Muscle of back (tissue), 11 donors: ENCODE data around the gene DAAM2. TPM values are rescaled to one million over a fixed set of nuclear protein-coding genes. Genes with fewer than 3 reads are reported as not detected.

Source experiments
- DNase-seq, 3 donors: peaks; one replicate each; pipeline versions ENCODE4 v3.0.0 to v3.0.0-alpha.2; 2013
- polyA plus RNA-seq, 10 donors: library from polyadenylated mRNA; unstranded; fragments of 120-200 nt; gene quantifications; one replicate each; pipeline ENCODE4 v1.2.1, GENCODE V29; 2013; ENCODE audit not compliant: insufficient read length in 10 of 10

Gene DAAM2
- polyA plus RNA-seq, 10 donors: 27.3 to 42.6 (median 33.9) TPM

GRCh38 chr6:39907871-39908575 is 115.8 kb downstream of the DAAM2 start:
- no peak for DNase-seq

DNA sequence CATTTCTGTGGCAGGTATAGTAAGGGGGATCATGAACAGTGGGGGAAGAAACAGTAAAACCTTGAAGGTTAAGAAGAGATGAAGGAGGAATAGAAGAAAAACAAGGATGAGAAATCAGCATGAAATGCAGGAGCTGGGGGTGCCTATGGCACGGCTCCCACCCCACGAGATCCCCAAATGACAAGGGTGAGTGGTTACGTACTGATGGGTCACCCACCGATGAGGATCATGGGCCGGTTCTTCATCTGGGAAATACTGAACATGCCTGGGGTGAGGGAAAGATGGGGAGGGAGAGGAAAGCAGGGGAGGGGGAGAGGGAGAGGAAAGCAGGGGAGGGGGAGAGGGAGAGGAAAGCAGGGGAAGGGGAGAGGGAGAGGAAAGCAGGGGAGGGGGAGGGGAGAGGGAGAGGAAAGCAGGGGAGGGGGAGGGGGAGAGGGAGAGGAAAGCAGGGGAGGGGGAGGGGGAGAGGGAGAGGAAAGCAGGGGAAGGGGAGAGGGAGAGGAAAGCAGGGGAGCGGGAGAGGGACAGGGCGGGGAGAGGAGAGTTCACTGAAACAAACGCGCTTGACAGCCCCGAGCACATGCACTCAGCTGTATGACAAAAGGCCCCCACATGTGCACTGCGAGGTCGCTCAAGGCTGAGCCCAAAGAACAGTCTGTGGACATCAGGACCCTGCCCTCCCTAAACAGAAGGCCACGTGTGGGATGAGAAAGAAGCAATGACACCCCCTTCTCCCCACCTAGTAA is 116.8 kb downstream of the DAAM2 start:
- DNase-seq: no peak

DNA sequence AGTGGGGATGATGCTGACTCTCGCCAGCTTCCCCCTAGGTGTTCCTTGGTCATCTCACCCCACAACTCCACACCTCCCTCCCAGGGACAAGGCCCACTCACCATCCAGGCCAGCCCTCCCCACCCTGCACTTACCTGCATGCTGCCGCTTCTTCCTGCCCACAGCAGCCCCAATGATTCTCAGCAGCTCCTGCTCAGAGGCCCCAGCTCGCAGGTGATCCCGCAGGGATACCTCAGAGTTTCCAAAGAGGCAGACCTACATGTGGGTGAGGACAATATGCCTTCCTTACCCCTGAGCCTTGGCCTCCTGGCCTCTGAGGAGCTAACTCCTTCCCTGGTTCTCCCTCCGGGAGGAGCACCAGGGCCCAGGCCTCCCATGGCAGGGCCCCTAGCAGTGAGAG is 117.5 kb downstream of the DAAM2 start:
- no peak for DNase-seq

GRCh38 chr6:39910164-39910563 is 118.0 kb downstream of the DAAM2 start:
- no peak for DNase-seq

DNA sequence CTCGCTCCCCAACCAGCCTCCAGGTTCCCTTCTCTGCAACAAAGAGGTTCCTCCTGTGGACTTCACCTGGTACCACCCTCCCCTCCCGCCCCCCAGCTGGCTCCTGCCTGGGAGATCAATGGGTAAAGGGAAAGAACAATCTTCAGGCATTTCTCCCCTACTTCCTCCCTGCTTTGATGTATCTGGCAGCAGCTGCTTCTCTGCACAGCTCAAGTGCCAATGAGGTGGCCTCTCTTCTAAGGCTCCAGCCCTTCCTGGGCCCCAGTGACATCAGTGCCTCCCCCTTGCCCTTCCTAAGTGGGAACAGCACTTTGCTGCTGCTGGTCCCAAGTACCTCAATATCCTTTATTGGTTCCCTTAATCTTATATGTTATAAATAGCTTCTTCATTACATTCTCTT is 118.6 kb downstream of the DAAM2 start:
- DNase-seq: no peak

DNA sequence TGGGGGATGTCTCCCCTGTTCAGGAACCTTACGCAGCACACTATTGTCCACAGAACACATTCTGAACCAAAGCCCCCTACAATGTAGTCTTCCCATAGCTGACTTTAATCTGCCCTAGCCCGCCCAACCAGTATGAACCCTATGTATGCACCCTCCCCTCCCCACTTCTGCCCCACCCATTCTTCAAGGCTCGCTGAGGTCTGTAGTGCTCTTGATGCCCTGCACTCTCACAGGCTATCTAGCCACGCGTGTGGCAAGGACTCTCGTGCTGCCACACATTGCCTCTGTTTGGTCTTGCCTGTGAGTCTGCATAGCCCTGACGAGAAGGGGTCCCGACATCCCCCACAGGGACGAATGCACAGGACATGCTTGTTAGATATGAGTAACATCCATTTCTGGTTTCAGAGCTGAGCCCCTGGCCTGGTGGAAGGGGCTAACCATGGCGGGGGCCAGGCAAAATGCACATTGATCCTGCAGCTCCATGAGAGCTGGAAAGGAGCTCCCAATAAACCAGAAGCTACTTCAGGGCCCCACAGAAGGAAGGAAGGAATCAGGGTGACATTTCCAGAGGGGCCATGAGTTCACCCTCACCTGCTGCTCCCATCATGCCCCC is 119.4 kb downstream of the DAAM2 start:
- no peak for DNase-seq

DNA sequence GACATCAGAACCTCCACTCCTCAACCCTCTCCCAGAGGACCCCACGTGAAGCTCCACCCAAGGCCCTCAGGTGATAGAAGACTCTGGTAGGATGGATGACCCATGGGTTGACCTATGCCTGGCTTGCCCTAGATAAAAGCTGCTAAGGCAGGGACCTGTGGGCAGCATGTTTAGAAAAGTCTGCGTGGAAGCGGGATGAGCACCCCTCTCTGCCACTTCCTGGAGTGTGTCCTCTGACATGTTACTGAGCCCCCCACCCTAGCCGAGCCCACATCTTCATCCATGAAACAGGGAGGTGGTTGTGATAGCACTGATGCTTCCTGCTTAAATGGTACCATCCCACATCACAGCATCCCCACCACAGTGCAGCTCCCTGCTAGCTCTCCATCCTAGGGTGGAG is 120.3 kb downstream of the DAAM2 start:
- DNase-seq: no peak

DNA sequence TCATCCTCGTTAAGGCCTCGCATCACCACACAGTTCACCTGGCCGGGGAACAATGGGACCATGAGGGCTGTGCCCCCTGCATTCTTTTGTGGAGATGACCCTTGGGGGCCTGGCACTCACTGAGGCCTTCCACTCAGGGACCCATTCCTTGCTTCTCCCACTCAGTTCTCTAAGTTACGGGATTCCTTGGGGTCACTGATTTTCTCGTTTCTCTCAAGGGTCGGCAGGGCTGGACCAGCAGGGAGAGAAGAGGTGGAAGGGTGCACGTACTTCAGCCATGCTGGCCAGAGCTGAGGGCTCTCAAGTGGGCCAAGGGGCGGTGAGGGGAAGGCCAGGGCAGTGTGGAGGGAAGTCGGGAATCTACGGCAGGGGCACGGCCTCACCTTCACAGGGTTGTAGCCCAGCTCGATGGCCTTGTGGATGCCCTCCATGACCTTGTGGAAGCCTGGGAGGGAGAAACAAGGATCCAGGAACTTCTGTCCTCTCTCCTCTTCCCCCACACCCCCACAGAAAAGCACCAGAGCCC is 121.3 kb downstream of the DAAM2 start:
- no peak for DNase-seq

DNA sequence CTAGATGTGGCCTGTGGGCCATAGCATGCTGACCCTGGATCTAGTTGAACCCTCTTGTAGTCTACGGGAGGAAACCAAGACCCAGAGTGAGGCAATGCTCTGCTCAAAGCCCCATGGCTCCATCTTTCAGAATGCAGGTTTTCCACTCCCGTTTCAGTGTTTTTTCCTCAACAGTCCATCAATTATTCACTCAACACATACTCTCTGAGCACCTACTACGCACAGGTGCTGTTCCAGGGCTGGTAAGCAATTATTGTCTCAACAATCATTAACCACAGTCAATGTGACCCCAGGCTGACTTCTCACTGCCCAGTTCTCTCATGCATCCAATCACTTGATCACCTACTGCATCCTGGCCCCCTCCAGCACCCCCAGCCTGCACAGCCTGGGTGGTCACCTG is 122.1 kb downstream of the DAAM2 start:
- no peak for DNase-seq

DNA sequence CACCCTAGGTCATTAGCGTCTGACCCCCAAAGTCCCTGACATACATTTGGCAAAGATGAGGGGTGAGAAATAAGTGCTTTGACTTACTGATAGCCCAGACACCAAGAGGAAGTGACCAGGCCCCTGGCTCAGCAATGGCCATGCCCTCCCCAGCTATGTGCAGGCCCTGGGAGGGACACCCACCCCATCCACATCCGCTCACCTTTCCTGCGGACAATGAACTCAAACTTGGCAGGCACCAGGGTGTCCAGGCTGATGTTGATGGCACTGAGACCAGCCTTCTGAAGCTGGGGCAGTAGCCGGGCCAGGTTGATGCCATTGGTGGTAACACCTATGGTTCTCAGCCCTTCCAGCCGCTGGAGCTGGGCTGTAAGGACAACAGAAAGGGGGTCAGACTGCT is 123.7 kb downstream of the DAAM2 start:
- no peak for DNase-seq

- DNase-seq: no peak
Observed at GRCh38 chr6:39917329-39917728, 125.2 kb downstream of the DAAM2 start.

- no peak for DNase-seq
Observed at GRCh38 chr6:39917981-39918380, 125.8 kb downstream of the DAAM2 start.

DNA sequence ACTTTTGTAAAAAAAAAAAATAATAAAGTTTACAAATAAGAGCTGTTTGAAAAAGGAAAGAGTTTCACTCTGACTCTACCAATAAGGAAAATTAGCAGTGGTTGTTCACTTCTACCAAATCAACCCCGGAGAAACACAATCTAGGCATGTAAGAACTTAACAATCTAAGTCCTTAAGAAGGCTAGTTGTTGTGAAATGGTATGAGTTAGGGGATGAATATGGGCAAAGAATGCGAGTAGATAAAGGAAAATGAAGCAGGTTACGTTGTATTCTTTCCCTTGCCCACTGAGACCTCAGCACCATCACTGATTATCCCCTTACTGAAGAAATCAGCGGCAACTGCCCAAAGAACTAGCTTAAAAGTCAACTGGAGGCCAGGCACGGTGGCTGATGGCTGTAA is 126.7 kb downstream of the DAAM2 start:
- no peak for DNase-seq

DNA sequence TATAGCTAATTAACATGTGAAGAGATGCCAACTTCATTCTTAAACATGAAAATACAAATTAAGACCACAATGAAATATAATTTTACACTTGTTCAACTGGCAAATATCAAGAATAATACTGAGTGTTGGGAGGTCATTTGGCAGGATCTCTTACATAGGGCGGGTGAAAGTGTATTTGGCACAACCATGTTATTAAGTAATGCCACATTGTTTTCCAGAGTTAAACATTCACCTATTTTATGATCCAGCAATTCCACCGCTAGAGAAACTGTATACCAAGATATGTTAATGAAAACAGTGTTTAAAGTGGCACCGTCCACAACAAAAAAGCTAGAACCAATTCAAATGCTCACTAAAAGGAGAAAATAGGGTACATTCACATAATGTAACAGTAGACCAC is 128.0 kb downstream of the DAAM2 start:
- DNase-seq: no peak

GRCh38 chr6:39922821-39923220 is 130.6 kb downstream of the DAAM2 start:
- DNase-seq: no peak

DNA sequence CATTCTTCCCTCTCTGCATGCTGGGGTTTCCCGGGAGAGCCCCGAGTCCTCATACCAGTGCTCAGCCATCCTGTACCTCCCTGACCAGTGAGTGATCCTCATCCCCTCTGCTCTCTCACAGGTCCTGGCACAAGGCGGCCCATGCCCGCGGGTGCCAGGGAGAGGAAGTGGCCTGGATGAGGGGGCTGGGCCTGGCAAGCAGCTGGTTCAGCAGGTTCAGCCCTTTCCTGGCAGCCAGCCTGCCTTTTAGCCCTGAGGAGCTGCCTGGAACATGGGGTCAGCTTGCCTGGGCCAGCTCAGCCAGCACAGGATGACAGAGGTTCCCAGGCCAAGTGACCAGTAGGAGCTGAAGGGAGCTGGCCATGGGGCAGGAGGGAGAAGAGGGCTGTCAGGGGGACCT is 131.2 kb downstream of the DAAM2 start:
- no peak for DNase-seq

DNA sequence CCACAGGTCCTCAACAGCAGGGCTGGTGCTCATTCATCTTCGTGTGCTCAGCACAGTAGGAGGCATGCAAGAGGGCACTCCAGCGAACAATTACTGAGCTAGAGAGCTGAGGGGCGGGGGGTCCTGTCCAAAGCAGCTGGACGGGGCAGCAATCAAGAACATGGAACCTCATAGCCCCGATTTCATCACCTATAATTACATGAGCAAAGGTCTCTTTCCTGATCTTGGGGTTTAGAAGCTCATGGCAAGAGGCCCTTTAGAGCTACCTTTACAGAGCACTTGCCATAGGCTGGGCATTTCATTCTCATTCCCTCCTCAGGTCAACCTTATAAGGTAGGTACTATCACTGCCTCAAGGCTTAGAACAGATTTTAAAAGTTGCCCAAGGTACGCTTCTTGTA is 131.7 kb downstream of the DAAM2 start:
- no peak for DNase-seq

DNA sequence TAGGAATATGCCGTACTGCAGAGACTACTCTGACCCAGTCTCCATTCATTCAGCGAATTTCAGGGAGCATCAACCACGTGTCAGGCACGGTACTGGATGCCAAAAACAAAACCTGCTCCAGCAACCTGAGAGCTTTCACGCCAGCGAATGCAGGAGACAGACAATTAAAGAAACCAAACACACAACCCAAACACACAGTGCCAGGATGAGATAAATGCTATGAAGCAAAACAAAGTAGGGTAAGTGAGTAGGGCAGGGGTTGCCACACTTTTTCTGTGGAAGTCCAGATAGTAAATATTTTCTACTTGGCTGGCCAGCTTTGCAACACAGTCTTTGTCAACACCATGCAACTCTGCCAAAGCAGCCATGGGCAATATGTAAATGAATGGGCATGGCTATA is 132.1 kb downstream of the DAAM2 start:
- DNase-seq: no peak

DNA sequence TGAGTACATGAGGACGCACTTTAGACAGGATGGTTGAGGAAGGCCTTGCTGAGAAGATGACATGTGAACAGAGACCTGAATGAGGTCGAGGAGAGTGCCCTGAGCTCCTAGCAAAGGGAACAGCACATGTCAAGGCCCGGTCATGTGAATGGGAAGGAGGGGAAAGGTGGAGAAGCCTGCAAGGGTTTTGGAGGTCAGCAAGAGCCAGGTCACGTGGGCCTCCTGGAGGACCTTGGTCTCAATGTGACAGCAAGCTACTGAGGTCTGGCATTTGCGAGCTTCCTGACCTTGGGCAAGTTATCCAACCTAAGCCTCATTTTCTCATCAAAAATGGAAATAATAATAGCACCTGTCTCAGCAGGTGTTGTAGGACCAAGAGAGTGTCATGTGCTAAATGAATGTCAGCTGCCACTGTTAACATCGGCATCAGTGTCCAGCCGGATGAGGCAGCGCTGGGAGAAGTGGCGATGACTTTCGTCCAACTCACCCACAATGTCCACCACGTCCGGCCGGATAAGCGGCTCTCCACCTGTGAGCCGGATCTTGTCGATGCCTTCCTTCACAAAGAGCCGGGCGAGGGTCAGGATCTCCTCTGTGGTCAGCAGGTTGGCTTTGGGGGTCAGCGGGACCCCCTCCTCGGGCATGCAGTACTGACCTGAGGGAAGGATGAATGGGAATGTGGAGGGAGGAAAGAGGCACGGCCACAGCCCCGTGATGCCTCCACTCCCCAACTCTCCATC is 133.2 kb downstream of the DAAM2 start:
- no peak for DNase-seq

DNA sequence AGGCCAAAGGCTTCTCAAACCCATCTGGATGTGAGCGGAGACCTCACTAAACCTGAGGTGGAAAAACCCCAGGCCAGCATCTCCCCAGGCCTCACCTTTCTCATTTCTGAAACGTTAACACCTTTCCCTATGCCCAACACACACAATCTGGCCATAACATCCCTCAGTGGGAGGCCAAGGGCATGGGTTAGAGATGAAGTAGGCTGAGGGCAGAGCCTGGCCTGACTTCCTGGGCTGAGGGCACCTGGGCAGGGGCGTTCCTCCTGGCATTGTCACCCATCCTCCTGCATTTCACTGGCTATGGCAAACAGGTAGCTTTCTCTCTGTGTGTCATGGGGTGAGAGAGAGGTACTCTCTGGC is 133.7 kb downstream of the DAAM2 start:
- no peak for DNase-seq

GRCh38 chr6:39926668-39927067 is 134.5 kb downstream of the DAAM2 start:
- no peak for DNase-seq

- no peak for DNase-seq
Observed at GRCh38 chr6:39927159-39927558, 135.0 kb downstream of the DAAM2 start.
